GM23338 (cell line): ENCODE measurements around the gene ITIH2. TPM values are rescaled to one million over a fixed set of nuclear protein-coding genes. Genes with fewer than 3 reads are reported as not detected.

Experiments used
- ATAC-seq: fragments of 200-7000 bp; cut with Tn5 transposase; 3 replicates; pipeline ENCODE4 v1.9.1; 2020
- DNase-seq: peaks from one replicate; pipeline ENCODE4 v3.0.0-alpha.2; 2015; ENCODE audit warnings: low spot score
- H2AFZ ChIP-seq: fragments of 200-600 bp; sonication (generic); 2 replicates; pipeline ENCODE4 v1.8.0; 2016; ENCODE audit warnings: antibody characterized with exemption, mild to moderate bottlenecking, moderate library complexity
- H3F3A ChIP-seq: fragments of 200-600 bp; sonication (generic); replicated peaks from 2 replicates; pipeline ENCODE4 v1.8.0; 2017; ENCODE audit warnings: antibody characterized with exemption, mixed run types, low read depth
- H3K27ac ChIP-seq: fragments of 200-600 bp; sonication (generic); 2 replicates; pipeline ENCODE4 v1.6.1; 2016; ENCODE audit warnings: low read depth
- H3K27me3 ChIP-seq: fragments of 200-600 bp; sonication (generic); 2 replicates; pipeline ENCODE4 v1.8.0; 2016; ENCODE audit warnings: mild to moderate bottlenecking, mixed run types, moderate library complexity; ENCODE audit not compliant: insufficient read depth
- H3K36me3 ChIP-seq: fragments of 200-600 bp; sonication (generic); 2 replicates; pipeline ENCODE4 v1.8.0; 2016; ENCODE audit warnings: mild to moderate bottlenecking; ENCODE audit not compliant: insufficient read depth
- H3K4me1 ChIP-seq: fragments of 200-600 bp; sonication (generic); 2 replicates; pipeline ENCODE4 v1.8.0; 2016; ENCODE audit warnings: mild to moderate bottlenecking, moderate library complexity; ENCODE audit not compliant: insufficient read depth
- H3K4me2 ChIP-seq: fragments of 200-600 bp; sonication (generic); 2 replicates; pipeline ENCODE4 v1.7.1; 2017; ENCODE audit warnings: mixed run types
- H3K4me3 ChIP-seq: fragments of 200-600 bp; sonication (generic); 2 replicates; pipeline ENCODE4 v1.6.1; 2016; ENCODE audit warnings: mixed run types
- H3K79me2 ChIP-seq: fragments of 200-600 bp; sonication (generic); replicated peaks from 2 replicates; pipeline ENCODE4 v1.8.0; 2017; ENCODE audit warnings: mild to moderate bottlenecking; ENCODE audit not compliant: insufficient read depth
- H3K9me2 ChIP-seq: fragments of 200-600 bp; sonication (generic); 2 replicates; pipeline ENCODE4 v1.8.0; 2017; ENCODE audit not compliant: insufficient read depth
- H4K20me1 ChIP-seq: fragments of 200-600 bp; sonication (generic); replicated peaks from 2 replicates; pipeline ENCODE4 v1.8.0; 2017; ENCODE audit warnings: mild to moderate bottlenecking; ENCODE audit not compliant: insufficient read depth
- H3K27ac Mint-ChIP-seq: 2 replicates; pipeline ENCODE4 v1.8.0; 2020; ENCODE audit warnings: inconsistent platforms, mild to moderate bottlenecking, moderate library complexity, mixed read lengths
- H3K27me3 Mint-ChIP-seq: 3 replicates; pipeline ENCODE4 v1.8.0; 2022; ENCODE audit warnings: low read depth, mild to moderate bottlenecking, moderate library complexity, mixed read lengths, inconsistent platforms; ENCODE audit not compliant: insufficient read depth, poor library complexity
- H3K36me3 Mint-ChIP-seq: 3 replicates; pipeline ENCODE4 v1.8.0; 2021; ENCODE audit warnings: low read depth, mild to moderate bottlenecking, inconsistent platforms, moderate library complexity, mixed read lengths
- H3K4me1 Mint-ChIP-seq: 3 replicates; pipeline ENCODE4 v1.8.0; 2020; ENCODE audit warnings: mild to moderate bottlenecking, inconsistent platforms, mixed read lengths
- H3K4me3 Mint-ChIP-seq: 3 replicates; pipeline ENCODE4 v1.8.0; 2021; ENCODE audit warnings: moderate library complexity, mild to moderate bottlenecking, inconsistent platforms, mixed read lengths
- H3K9me3 Mint-ChIP-seq: 3 replicates; pipeline ENCODE4 v1.8.0; 2020; ENCODE audit warnings: moderate library complexity, mild to moderate bottlenecking, inconsistent platforms, mixed read lengths
- CREB1 ChIP-seq: fragments of 250-450 bp; sonication (Bioruptor Pico); IDR thresholded peaks from 2 replicates; pipeline ENCODE4 v1.5.0; 2020; ENCODE audit warnings: low read depth, mild to moderate bottlenecking, moderate library complexity
- CTCF ChIP-seq, 2 experiments: fragments of 200-600 bp in 1 of 2; sonication (generic) in 1 of 2; conservative IDR thresholded peaks; 2 replicates each; pipeline versions ENCODE4 v1.5.1 to v1.6.1; 2016 to 2017; ENCODE audit warnings: antibody characterized with exemption in 2 of 2, low read depth in 2 of 2, mild to moderate bottlenecking in 2 of 2, moderate library complexity in 1 of 2
- ETS1 ChIP-seq: IDR thresholded peaks from 2 replicates; pipeline ENCODE4 v1.6.1; 2016; ENCODE audit warnings: antibody characterized with exemption
- EZH2phosphoT487 ChIP-seq: fragments of 200-600 bp; sonication (generic); IDR thresholded peaks from one replicate; pipeline ENCODE4 v1.8.1; 2018; ENCODE audit warnings: antibody characterized with exemption; ENCODE audit not compliant: unreplicated experiment
- JUNB ChIP-seq: IDR thresholded peaks from one replicate; pipeline ENCODE4 v1.6.1; 2016; ENCODE audit warnings: antibody characterized with exemption; ENCODE audit not compliant: unreplicated experiment
- NANOG ChIP-seq: IDR thresholded peaks from 2 replicates; pipeline ENCODE4 v1.6.1; 2016; ENCODE audit warnings: antibody characterized with exemption, borderline replicate concordance
- POLR2AphosphoS5 ChIP-seq: IDR thresholded peaks from 2 replicates; pipeline ENCODE4 v1.6.1; 2016; ENCODE audit warnings: antibody characterized with exemption, low read depth
- REST ChIP-seq: IDR thresholded peaks from one replicate; pipeline ENCODE4 v1.6.1; 2018; ENCODE audit warnings: antibody characterized with exemption; ENCODE audit not compliant: unreplicated experiment
- STAT1 ChIP-seq: IDR thresholded peaks from one replicate; pipeline ENCODE4 v1.6.1; 2016; ENCODE audit warnings: antibody characterized with exemption; ENCODE audit not compliant: unreplicated experiment
- ZNF114 ChIP-seq: fragments of 250-450 bp; sonication (Bioruptor Pico); IDR thresholded peaks from 2 replicates; pipeline ENCODE4 v1.5.0; 2020; ENCODE audit warnings: mild to moderate bottlenecking, moderate library complexity
- ZNF331 ChIP-seq: fragments of 250-450 bp; sonication (Bioruptor Pico); IDR thresholded peaks from 2 replicates; pipeline ENCODE4 v1.5.0; 2020; ENCODE audit warnings: low read depth, mild to moderate bottlenecking, moderate library complexity
- ZNF462 ChIP-seq: fragments of 250-450 bp; sonication (Bioruptor Pico); IDR thresholded peaks from 2 replicates; pipeline ENCODE4 v1.5.0; 2020; ENCODE audit warnings: mild to moderate bottlenecking, moderate library complexity
- polyA plus RNA-seq: library from polyadenylated mRNA; unstranded; fragments of >200 nt; fragmentation: Nextera tagmentation; extraction: Ambion mirVana; gene quantifications from 2 replicates; pipeline ENCODE4 v1.2.1, GENCODE V29; 2016
- total RNA-seq: library from RNA; depleted of rRNA; stranded (reverse); fragments of >200 nt; shearing (Covaris generic); gene quantifications from 2 replicates; pipeline ENCODE4 v1.2.3, GENCODE V29; 2014

ITIH2 gene
- total and polyA plus RNA-seq, 2 experiments from 2014 or later, result 0.10 TPM; not detected in 1

GRCh38 chr10:7707858-7708622 lies 4.9 kb downstream of the ITIH2 start:
- Histone ChIP-seq H3K27ac (no peak overlapping the region), H3K4me3 (no peak overlapping the region), H3K79me2 (no peaks in the 10 kb centered on the region), H2AFZ (no peak overlapping the region), H3K4me1 (no peaks in the 10 kb centered on the region), H3K9me2 (no peaks in the 10 kb centered on the region), H3K27me3 (no peaks in the 10 kb centered on the region), H3K4me2 (no peak overlapping the region), H3K36me3 (no peaks in the 10 kb centered on the region), H3F3A (no peaks in the 10 kb centered on the region), H4K20me1 (no peaks in the 10 kb centered on the region)
- H3K27me3 Mint-ChIP-seq, result no peaks in the 10 kb centered on the region
- no peaks in the 10 kb centered on the region for H3K36me3 Mint-ChIP-seq
- no peak overlapping the region for H3K27ac Mint-ChIP-seq
- H3K4me1 Mint-ChIP-seq, result peaks cover 3% of the 10 kb centered on the region; the same call in 1 of the 3 replicates
- ATAC-seq (no peak), DNase-seq (no peak)
- no peak overlapping the region for H3K4me3 Mint-ChIP-seq
- no peaks in the 10 kb centered on the region for H3K9me3 Mint-ChIP-seq
- TF ChIP-seq ETS1, result no peak
- no peak for TF ChIP-seq CREB1 (CRISPR knock-in tag)
- TF ChIP-seq JUNB, result no peak
- no peak for TF ChIP-seq EZH2phosphoT487
- no peak for TF ChIP-seq ZNF462 (CRISPR knock-in tag)
- no peak for TF ChIP-seq REST
- TF ChIP-seq ZNF331 (CRISPR knock-in tag), result no peak
- no peak for TF ChIP-seq POLR2AphosphoS5
- TF ChIP-seq STAT1, result no peak
- TF ChIP-seq CTCF (conservative IDR thresholded peaks at IDR 0.05; ENCODE audit: low read depth in 2 of 2), result no peak
- no peak for TF ChIP-seq ZNF114 (CRISPR knock-in tag)
- TF ChIP-seq NANOG, result no peak
